ENCODE measurements around the gene FANCE. TPM values are rescaled to one million over a fixed set of nuclear protein-coding genes. Genes with fewer than 3 reads are reported as not detected.

The FANCE gene
- total RNA-seq, 1 donor: 16.6 TPM

DNA sequence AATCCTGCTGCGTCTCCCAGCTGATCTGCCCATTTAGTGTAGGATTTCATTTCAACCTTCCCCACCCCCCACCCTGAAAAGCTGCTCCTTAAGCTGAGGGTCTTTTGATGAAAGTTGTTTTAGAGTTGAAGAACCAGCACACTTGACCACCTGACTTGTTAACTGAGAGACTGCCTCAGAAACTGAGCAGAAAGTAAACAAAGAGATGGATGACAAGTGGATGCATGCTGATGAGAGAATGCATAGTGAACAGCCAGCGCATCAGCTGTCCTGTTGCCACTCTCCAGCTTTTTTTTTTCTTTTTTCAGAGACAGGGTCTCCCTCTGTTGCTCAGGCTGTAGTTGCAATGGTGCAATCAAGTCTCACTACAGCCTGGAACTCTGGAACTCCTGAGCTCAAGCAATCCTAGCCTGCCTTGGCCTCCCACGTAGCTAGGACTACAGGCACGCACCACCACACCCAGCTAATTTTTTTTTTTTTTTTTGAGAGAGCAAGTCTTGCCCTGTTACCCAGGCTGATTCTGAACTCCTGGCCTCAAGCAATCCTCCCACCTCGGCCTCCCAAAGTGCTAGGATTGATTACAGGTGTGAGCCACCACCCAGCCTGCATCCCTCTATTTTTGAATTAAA lies 25.5 kb downstream of the FANCE start:
- H3K4me1 ChIP-seq (ENCODE audit: insufficient read depth, low read length): no peaks in the 10 kb centered on the region
- peaks cover 6% of the 10 kb centered on the region for H4K20me1 ChIP-seq (ENCODE audit: insufficient read depth, low read length)
- H3K27me3 ChIP-seq (ENCODE audit: insufficient read depth, low read length): no peaks in the 10 kb centered on the region
- no peak overlapping the region for H3K4me2 ChIP-seq (ENCODE audit: insufficient read depth, low read length)
- no peaks in the 10 kb centered on the region for H3K9me3 ChIP-seq (ENCODE audit: low read depth, low read length)
- peak; percentile 51 for DNase-seq (ENCODE audit: insufficient read length, low spot score, missing footprints)
- no peak overlapping the region for H2AFZ ChIP-seq (ENCODE audit: low read length)
- H3K79me2 ChIP-seq (ENCODE audit: insufficient read depth, low read length): no peaks in the 10 kb centered on the region
- H3K36me3 ChIP-seq (ENCODE audit: insufficient read depth, low read length): peaks cover 33% of the 10 kb centered on the region
- no peak overlapping the region for H3K4me3 ChIP-seq (ENCODE audit: insufficient read depth, low read length)
- H3K27ac ChIP-seq (ENCODE audit: low read depth, low read length): no peak overlapping the region
- TF ChIP-seq, protein P1, sequence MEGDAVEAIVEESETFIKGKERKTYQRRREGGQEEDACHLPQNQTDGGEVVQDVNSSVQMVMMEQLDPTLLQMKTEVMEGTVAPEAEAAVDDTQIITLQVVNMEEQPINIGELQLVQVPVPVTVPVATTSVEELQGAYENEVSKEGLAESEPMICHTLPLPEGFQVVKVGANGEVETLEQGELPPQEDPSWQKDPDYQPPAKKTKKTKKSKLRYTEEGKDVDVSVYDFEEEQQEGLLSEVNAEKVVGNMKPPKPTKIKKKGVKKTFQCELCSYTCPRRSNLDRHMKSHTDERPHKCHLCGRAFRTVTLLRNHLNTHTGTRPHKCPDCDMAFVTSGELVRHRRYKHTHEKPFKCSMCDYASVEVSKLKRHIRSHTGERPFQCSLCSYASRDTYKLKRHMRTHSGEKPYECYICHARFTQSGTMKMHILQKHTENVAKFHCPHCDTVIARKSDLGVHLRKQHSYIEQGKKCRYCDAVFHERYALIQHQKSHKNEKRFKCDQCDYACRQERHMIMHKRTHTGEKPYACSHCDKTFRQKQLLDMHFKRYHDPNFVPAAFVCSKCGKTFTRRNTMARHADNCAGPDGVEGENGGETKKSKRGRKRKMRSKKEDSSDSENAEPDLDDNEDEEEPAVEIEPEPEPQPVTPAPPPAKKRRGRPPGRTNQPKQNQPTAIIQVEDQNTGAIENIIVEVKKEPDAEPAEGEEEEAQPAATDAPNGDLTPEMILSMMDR (IDR thresholded peaks at IDR 0.05; ENCODE audit: extremely low read depth, low read depth, low read length): no peak

DNA sequence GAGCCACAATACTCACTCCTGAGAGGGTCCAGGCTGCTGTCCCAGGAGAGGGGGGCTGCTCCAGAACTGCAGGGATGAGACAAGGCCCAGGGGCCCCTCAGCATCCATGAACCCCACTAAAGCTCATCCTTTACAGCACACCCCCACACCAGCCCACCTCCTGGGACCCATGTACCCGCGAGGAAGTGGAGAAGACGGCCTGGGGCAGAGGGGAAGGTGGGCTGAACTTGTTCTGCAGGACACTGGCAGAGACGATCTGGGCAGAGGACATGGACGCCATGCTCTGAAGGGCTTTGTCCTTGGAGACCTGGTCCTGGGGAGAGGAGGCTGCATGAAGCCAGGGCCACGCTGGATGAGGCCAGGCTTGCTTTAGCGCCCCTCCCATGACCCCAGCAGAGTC lies 26.1 kb downstream of the FANCE start:
- peak; percentile 73 for DNase-seq (ENCODE audit: insufficient read length, low spot score, missing footprints)
- Histone ChIP-seq H3K27me3 (ENCODE audit: insufficient read depth, low read length) (no peaks in the 10 kb centered on the region), H3K9me3 (ENCODE audit: low read depth, low read length) (no peaks in the 10 kb centered on the region), H2AFZ (ENCODE audit: low read length) (no peak overlapping the region), H3K79me2 (ENCODE audit: insufficient read depth, low read length) (peaks cover 5% of the 10 kb centered on the region), H4K20me1 (ENCODE audit: insufficient read depth, low read length) (peaks cover 5% of the 10 kb centered on the region), H3K36me3 (ENCODE audit: insufficient read depth, low read length) (peaks cover 35% of the 10 kb centered on the region), H3K4me3 (ENCODE audit: insufficient read depth, low read length) (no peak overlapping the region), H3K4me1 (ENCODE audit: insufficient read depth, low read length) (no peaks in the 10 kb centered on the region), H3K27ac (ENCODE audit: low read depth, low read length) (no peak overlapping the region), H3K4me2 (ENCODE audit: insufficient read depth, low read length) (no peak overlapping the region)
- TF ChIP-seq, protein P1 (IDR thresholded peaks at IDR 0.05; ENCODE audit: extremely low read depth, low read depth, low read length): no peak

DNA sequence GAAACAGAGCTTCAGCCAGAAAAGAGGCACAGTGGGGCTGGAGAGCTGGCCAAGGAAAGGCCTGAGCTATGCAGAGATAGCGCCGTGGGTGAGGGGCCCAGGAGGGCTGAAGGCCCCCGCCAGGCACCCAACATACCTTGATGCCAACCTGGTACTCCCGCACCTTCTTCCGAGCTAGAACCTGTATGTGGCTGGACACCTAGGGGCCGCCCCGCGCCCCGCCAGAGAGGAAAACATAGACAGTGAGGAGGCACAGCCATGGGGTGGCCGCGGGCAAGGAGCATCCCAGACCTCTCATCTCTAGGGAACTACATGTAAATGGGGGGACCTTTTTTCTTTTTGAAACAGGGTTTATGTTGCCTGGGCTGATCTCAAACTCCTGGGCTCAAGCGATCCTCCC lies 28.0 kb downstream of the FANCE start:
- Histone ChIP-seq H3K4me2 (ENCODE audit: insufficient read depth, low read length) (no peak overlapping the region), H3K4me1 (ENCODE audit: insufficient read depth, low read length) (peaks cover 7% of the 10 kb centered on the region), H3K27me3 (ENCODE audit: insufficient read depth, low read length) (no peaks in the 10 kb centered on the region), H3K9me3 (ENCODE audit: low read depth, low read length) (no peaks in the 10 kb centered on the region), H3K36me3 (ENCODE audit: insufficient read depth, low read length) (peaks cover 23% of the 10 kb centered on the region), H2AFZ (ENCODE audit: low read length) (no peak overlapping the region), H3K27ac (ENCODE audit: low read depth, low read length) (no peak overlapping the region), H3K79me2 (ENCODE audit: insufficient read depth, low read length) (peaks cover 12% of the 10 kb centered on the region), H4K20me1 (ENCODE audit: insufficient read depth, low read length) (peaks cover 10% of the 10 kb centered on the region), H3K4me3 (ENCODE audit: insufficient read depth, low read length) (no peak overlapping the region)
- peak; percentile 31 for DNase-seq (ENCODE audit: insufficient read length, low spot score, missing footprints)
- TF ChIP-seq, protein P1 (IDR thresholded peaks at IDR 0.05; ENCODE audit: extremely low read depth, low read depth, low read length): no peak

DNA sequence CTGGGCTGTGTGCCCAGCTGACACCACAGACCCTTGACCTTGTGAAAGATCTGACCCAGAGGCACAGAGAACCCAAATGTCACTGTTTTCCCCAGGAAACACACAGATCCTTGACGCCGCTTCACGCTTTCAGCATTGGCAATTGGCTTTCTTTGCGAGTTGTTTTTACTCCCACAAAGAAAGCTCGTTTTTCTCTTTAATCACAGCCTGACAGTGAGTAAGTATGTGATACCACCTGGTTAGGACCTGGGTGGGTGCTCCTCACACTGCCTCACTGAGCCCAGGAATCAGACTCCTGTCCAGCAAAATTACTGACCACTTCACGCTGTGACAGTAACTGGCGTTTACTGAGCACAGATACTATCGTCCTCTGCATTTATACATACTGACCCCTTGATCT lies 29.1 kb downstream of the FANCE start:
- no peak overlapping the region for H3K4me2 ChIP-seq (ENCODE audit: insufficient read depth, low read length)
- peaks cover 23% of the 10 kb centered on the region for H3K36me3 ChIP-seq (ENCODE audit: insufficient read depth, low read length)
- H4K20me1 ChIP-seq (ENCODE audit: insufficient read depth, low read length): peaks cover 11% of the 10 kb centered on the region

More for the DNA sequence above, 29.1 kb downstream of the FANCE start:
- Histone ChIP-seq H2AFZ (ENCODE audit: low read length) (no peak overlapping the region), H3K4me1 (ENCODE audit: insufficient read depth, low read length) (peaks cover 16% of the 10 kb centered on the region), H3K27me3 (ENCODE audit: insufficient read depth, low read length) (no peaks in the 10 kb centered on the region), H3K9me3 (ENCODE audit: low read depth, low read length) (no peaks in the 10 kb centered on the region), H3K27ac (ENCODE audit: low read depth, low read length) (no peak overlapping the region), H3K4me3 (ENCODE audit: insufficient read depth, low read length) (no peak overlapping the region), H3K79me2 (ENCODE audit: insufficient read depth, low read length) (peaks cover 22% of the 10 kb centered on the region)
- DNase-seq (ENCODE audit: insufficient read length, low spot score, missing footprints): peak; percentile 23
- TF ChIP-seq, protein P1 (IDR thresholded peaks at IDR 0.05; ENCODE audit: extremely low read depth, low read depth, low read length): no peak
